Esophagus (tissue), 2 donors: ENCODE results near the gene GRM7. TPM values are rescaled to one million over a fixed set of nuclear protein-coding genes. Genes with fewer than 3 reads are reported as not detected.

ENCODE experiments used
- H3K27ac ChIP-seq, 2 donors: one replicate each; pipeline ENCODE4 v1.5.1; 2013; ENCODE audit warnings: low read depth in 2 of 2, mild to moderate bottlenecking in 2 of 2, inconsistent platforms in 1 of 2, low read length in 1 of 2, moderate library complexity in 1 of 2
- H3K27me3 ChIP-seq, 2 donors: one replicate each; pipeline ENCODE4 v1.6.1; 2013; ENCODE audit warnings: low read length in 2 of 2, control low read depth in 1 of 2, mild to moderate bottlenecking in 1 of 2; ENCODE audit not compliant: insufficient read depth in 2 of 2, control insufficient read depth in 1 of 2
- H3K36me3 ChIP-seq, 2 donors: one replicate each; pipeline ENCODE4 v1.6.1; 2013; ENCODE audit warnings: low read length in 1 of 2; ENCODE audit not compliant: control insufficient read depth in 2 of 2, insufficient read depth in 2 of 2
- H3K4me1 ChIP-seq, 2 donors: one replicate each; pipeline ENCODE4 v1.6.1; 2013; ENCODE audit warnings: low read length in 1 of 2; ENCODE audit not compliant: control insufficient read depth in 2 of 2, insufficient read depth in 2 of 2
- H3K4me3 ChIP-seq, 2 donors: one replicate each; pipeline ENCODE4 v1.5.1; 2013; ENCODE audit warnings: low read length in 2 of 2, mild to moderate bottlenecking in 2 of 2, low read depth in 1 of 2, moderate library complexity in 1 of 2
- H3K9me3 ChIP-seq, 2 donors: one replicate each; pipeline ENCODE4 v1.6.1; 2013; ENCODE audit warnings: mild to moderate bottlenecking in 2 of 2, low read depth in 1 of 2, low read length in 1 of 2, moderate library complexity in 1 of 2; ENCODE audit not compliant: control insufficient read depth in 2 of 2, insufficient read depth in 1 of 2
- WGBS, 2 donors: extraction: QIAGEN DNeasy Blood & Tissue Kit; methylation state at CpG; one replicate each; pipeline ENCODE4 v1.1.7; 2013; 5-methylcytosine and 5-hydroxymethylcytosine counted together
- polyA plus RNA-seq, 2 donors: library from polyadenylated mRNA; stranded (reverse); fragments of 200-250 nt; gene quantifications; one replicate each; pipeline ENCODE4 v1.2.3, GENCODE V29; 2013
- donor health status: healthy with polysubstance abuse.
- donor health status: Bipolar disorder and iron deficiency.

GRM7 gene
- polyA plus RNA-seq, 2 donors = 0.01 TPM; not detected in 1

DNA sequence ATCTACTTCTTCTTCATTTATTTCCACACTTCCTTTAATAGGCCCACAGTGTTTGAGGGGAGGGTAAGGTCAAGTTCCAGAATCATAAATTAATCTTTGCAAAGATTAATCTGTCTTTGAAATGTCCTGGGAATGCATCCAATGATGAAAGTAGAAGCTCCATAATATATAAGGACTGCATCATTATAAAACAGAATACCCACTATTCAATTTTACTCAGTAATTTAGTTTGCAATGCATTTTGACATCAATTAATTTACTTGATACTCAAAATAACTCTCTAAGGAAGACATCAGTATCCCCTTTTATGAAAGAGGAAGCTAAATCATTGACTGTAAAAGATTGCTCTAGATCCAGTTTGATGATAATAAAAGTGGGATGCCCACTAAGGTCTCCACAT lies 777.2 kb downstream of the GRM7 start:
- H3K27me3 ChIP-seq = no peaks in the 10 kb centered on the region
- H3K36me3 ChIP-seq = no peaks in the 10 kb centered on the region
- H3K27ac ChIP-seq = no peak overlapping the region
- no peaks in the 10 kb centered on the region for H3K4me1 ChIP-seq
- no peaks in the 10 kb centered on the region for H3K9me3 ChIP-seq
- no peak overlapping the region for H3K4me3 ChIP-seq

DNA sequence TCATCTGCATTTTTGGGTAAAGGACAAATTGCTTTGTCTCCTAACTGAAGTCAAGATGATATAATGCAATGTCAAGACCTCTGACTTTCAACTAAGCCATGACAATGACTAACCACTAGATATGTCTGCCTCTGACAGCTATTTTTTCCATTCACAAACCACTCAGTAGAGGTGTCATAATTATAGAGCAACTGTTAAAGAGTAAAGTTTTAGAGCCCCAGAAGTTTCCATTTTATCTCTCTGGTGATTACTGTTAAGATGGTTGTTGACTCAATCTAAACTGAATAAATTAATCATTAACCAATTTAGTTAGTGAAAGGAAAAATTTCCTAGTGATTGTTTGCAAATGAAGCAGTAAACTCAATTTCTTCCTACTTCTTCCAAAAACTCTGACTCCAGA lies 779.9 kb downstream of the GRM7 start:
- Histone ChIP-seq H3K36me3 (no peaks in the 10 kb centered on the region), H3K27ac (no peak overlapping the region), H3K9me3 (no peaks in the 10 kb centered on the region), H3K27me3 (no peaks in the 10 kb centered on the region), H3K4me1 (no peaks in the 10 kb centered on the region), H3K4me3 (no peak overlapping the region)

DNA sequence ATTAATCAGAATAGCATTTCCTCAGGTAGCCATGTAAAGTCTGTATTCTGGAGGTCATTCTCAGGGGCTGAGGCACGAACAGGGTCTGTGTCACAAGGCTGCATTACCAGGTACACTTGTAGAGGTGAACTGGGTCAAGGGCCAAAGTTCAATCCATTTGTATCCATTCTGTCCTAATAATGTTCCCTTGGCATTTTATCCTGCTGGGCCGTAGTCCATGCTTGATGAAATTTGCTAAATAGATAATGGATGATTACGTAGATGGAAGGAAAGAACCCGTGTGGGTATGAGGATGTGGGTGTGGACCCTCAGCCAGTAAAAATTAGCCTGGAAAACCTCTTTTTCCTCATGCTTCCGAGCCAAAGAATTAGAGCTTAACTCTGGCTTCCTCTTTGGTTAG lies 785.9 kb downstream of the GRM7 start:
- Histone ChIP-seq H3K27me3 (no peaks in the 10 kb centered on the region), H3K4me3 (no peak overlapping the region), H3K4me1 (no peaks in the 10 kb centered on the region), H3K36me3 (no peaks in the 10 kb centered on the region), H3K9me3 (no peaks in the 10 kb centered on the region), H3K27ac (no peak overlapping the region)
- WGBS, 2 donors = 66 to 71% methylated on average over 5 of the region's 5 CpGs

GRCh38 chr3:7650466-7650865 lies 789.6 kb downstream of the GRM7 start:
- no peaks in the 10 kb centered on the region for H3K36me3 ChIP-seq
- 72 to 81% methylated on average over 1 of the region's 1 CpG for WGBS, 2 donors

GRCh38 chr3:7651274-7651673 lies 790.4 kb downstream of the GRM7 start:
- Histone ChIP-seq H3K36me3 (no peaks in the 10 kb centered on the region), H3K27ac (no peak overlapping the region), H3K4me3 (no peak overlapping the region), H3K4me1 (no peaks in the 10 kb centered on the region), H3K9me3 (no peaks in the 10 kb centered on the region), H3K27me3 (no peaks in the 10 kb centered on the region)
- WGBS, 2 donors = 54 to 62% methylated on average over 2 of the region's 2 CpGs

More at GRCh38 chr3:7650466-7650865, 789.6 kb downstream of the GRM7 start:
- H3K4me3 ChIP-seq = no peak overlapping the region
- no peaks in the 10 kb centered on the region for H3K9me3 ChIP-seq
- H3K4me1 ChIP-seq = no peaks in the 10 kb centered on the region
- no peak overlapping the region for H3K27ac ChIP-seq
- no peaks in the 10 kb centered on the region for H3K27me3 ChIP-seq

GRCh38 chr3:7657214-7658112 lies 796.5 kb downstream of the GRM7 start:
- H3K4me1 ChIP-seq = no peaks in the 10 kb centered on the region
- no peaks in the 10 kb centered on the region for H3K27me3 ChIP-seq
- H3K9me3 ChIP-seq = no peaks in the 10 kb centered on the region
- H3K4me3 ChIP-seq = no peak overlapping the region
- no peak overlapping the region for H3K27ac ChIP-seq
- 48 to 50% methylated on average over 4 of the region's 4 CpGs for WGBS, 2 donors
- H3K36me3 ChIP-seq = no peaks in the 10 kb centered on the region

DNA sequence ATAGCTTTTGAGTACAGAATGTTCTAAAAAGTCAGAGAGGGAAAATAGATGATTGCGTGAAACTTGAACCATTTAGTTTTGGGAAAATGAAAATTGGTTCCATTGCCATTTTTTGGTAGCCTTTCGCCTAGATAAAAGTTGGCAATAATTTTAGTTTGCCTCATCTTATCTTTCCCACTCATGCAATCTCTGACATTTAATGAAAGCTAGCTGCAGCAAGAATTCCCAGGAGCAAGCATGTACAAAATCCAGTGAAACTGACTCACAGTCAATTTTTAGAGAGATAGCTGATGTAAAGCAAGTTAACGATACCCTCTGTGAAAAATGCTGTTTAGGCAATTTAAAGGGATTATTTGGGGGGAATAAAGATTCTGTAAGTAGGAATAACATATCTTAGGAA lies 797.4 kb downstream of the GRM7 start:
- 87 to 88% methylated on average over 3 of the region's 3 CpGs for WGBS, 2 donors
- Histone ChIP-seq H3K36me3 (no peaks in the 10 kb centered on the region), H3K27me3 (no peaks in the 10 kb centered on the region), H3K27ac (no peak overlapping the region), H3K9me3 (no peaks in the 10 kb centered on the region), H3K4me1 (no peaks in the 10 kb centered on the region), H3K4me3 (no peak overlapping the region)

GRCh38 chr3:7659079-7659478 lies 798.2 kb downstream of the GRM7 start:
- H3K27me3 ChIP-seq = no peaks in the 10 kb centered on the region
- no peaks in the 10 kb centered on the region for H3K9me3 ChIP-seq
- H3K4me3 ChIP-seq = no peak overlapping the region
- no peaks in the 10 kb centered on the region for H3K36me3 ChIP-seq
- H3K27ac ChIP-seq = no peak overlapping the region
- H3K4me1 ChIP-seq = no peaks in the 10 kb centered on the region
- 86 to 89% methylated on average over 1 of the region's 1 CpG for WGBS, 2 donors

DNA sequence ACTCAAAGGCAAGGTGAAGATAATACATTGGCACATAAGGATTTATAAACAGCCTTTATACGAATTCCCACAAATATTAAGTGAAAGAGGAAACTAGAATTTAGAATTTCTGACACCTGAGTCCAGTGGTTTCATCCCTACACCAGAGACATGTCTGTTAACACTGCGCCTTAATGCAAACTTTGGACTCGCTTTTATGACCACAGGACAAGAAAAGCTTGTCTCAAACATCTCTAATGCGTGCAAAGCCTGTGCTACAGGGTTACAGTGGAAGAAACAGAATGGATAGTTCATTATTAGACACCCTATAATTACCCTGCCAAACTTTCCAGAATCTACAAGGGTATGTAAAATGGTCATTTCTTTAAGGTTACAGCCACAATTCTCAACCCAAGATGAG lies 802.9 kb downstream of the GRM7 start:
- no peaks in the 10 kb centered on the region for H3K9me3 ChIP-seq
- no peak overlapping the region for H3K4me3 ChIP-seq
- no peaks in the 10 kb centered on the region for H3K4me1 ChIP-seq
- 69 to 78% methylated on average over 4 of the region's 4 CpGs for WGBS, 2 donors
- H3K27ac ChIP-seq = no peak overlapping the region
- H3K27me3 ChIP-seq = no peaks in the 10 kb centered on the region
- no peaks in the 10 kb centered on the region for H3K36me3 ChIP-seq

GRCh38 chr3:7667774-7668173 lies 806.9 kb downstream of the GRM7 start:
- H3K27me3 ChIP-seq = no peaks in the 10 kb centered on the region
- H3K36me3 ChIP-seq = no peaks in the 10 kb centered on the region
- no peak overlapping the region for H3K4me3 ChIP-seq
- no peaks in the 10 kb centered on the region for H3K4me1 ChIP-seq
- 31 to 67% methylated on average over 1 of the region's 1 CpG for WGBS, 2 donors
- H3K27ac ChIP-seq = no peak overlapping the region
- H3K9me3 ChIP-seq = no peaks in the 10 kb centered on the region
